Tibial nerve (tissue), 4 donors: ENCODE measurements around the gene ARHGAP29.

Experiments
- EP300 ChIP-seq, 2 donors: sonication (generic); formaldehyde crosslinking; IDR thresholded peaks; one replicate each; pipeline ENCODE4 v1.6.1; 2017; ENCODE audit warnings: antibody characterized with exemption in 2 of 2, mild to moderate bottlenecking in 1 of 2
- POLR2A ChIP-seq, 2 donors: fragments of 450-650 bp; IDR thresholded peaks; one replicate each; pipeline ENCODE4 v1.6.1; 2017; ENCODE audit warnings: antibody characterized with exemption in 2 of 2, mild to moderate bottlenecking in 2 of 2, moderate library complexity in 2 of 2
- TF ChIP-seq, protein P1 (sequence below), 5 experiments: fragments of 200-600 bp in 3 of 5; fragments of 450-650 bp in 2 of 5; sonication (generic) in 3 of 5; IDR thresholded peaks; one replicate each; pipeline ENCODE4 v1.5.1; 2016 to 2019; ENCODE audit warnings: antibody characterized with exemption in 5 of 5, mild to moderate bottlenecking in 3 of 5, moderate library complexity in 2 of 5

DNA sequence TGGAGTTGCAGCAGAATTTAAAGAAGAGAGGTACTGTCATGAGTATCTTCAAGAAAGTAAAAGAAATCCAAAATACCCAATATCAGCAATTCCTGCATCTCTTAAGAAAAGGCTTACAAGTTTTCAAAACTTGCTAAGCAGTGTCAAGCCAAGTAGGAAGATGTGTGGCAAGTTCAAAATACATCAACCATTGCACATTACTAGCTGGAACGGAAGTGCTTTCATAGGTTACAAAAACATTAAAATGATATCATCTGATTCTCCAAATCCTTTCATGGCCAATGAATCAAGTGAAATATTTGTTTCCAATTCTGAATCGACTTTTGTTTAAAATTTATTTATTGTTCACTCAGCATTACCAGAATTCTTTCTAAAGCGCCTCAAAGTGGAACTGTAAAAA, 110.7 kb downstream of the ARHGAP29 start:
- TF ChIP-seq, protein P1, sequence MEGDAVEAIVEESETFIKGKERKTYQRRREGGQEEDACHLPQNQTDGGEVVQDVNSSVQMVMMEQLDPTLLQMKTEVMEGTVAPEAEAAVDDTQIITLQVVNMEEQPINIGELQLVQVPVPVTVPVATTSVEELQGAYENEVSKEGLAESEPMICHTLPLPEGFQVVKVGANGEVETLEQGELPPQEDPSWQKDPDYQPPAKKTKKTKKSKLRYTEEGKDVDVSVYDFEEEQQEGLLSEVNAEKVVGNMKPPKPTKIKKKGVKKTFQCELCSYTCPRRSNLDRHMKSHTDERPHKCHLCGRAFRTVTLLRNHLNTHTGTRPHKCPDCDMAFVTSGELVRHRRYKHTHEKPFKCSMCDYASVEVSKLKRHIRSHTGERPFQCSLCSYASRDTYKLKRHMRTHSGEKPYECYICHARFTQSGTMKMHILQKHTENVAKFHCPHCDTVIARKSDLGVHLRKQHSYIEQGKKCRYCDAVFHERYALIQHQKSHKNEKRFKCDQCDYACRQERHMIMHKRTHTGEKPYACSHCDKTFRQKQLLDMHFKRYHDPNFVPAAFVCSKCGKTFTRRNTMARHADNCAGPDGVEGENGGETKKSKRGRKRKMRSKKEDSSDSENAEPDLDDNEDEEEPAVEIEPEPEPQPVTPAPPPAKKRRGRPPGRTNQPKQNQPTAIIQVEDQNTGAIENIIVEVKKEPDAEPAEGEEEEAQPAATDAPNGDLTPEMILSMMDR (IDR thresholded peaks at IDR 0.05): no peak
- TF ChIP-seq POLR2A (IDR thresholded peaks at IDR 0.05) (no peak), EP300 (IDR thresholded peaks at IDR 0.05) (no peak)
